HG03575 (cell line): ENCODE results near the gene C22orf23.

Experiments
- ATAC-seq: cut with Tn5 transposase; IDR thresholded peaks from one replicate; pipeline ENCODE4 v1.9.1; 2021; ENCODE audit not compliant: unreplicated experiment, insufficient number of reproducible peaks, low FRiP score; ENCODE audit errors: extremely low read depth

The C22orf23 gene

GRCh38 chr22:37953437-37954179, at the start of gene C22orf23, which contains the start of gene POLR2F:
Gene C22orf23 (minus strand): TSS chr22:37953601. CDS start chr22:37953149, 452 bp downstream.
Gene POLR2F (plus strand): TSS chr22:37953699. CDS start chr22:37953788, 89 bp downstream.
- ATAC-seq = peak; percentile 52

- ATAC-seq = no peak
Measured at GRCh38 chr22:37999640-38000272, 46.4 kb upstream of the C22orf23 start.

- no peak for ATAC-seq
Measured at GRCh38 chr22:37999236-37999635, 45.8 kb upstream of the C22orf23 start.

- no peak for ATAC-seq
Measured at GRCh38 chr22:37998543-37998942, 45.1 kb upstream of the C22orf23 start.

GRCh38 chr22:37996515-37997246, 43.3 kb upstream of the C22orf23 start:
- no peak for ATAC-seq

- ATAC-seq = no peak
Measured at GRCh38 chr22:37996079-37996478, 42.7 kb upstream of the C22orf23 start.

- ATAC-seq = no peak
Measured at GRCh38 chr22:37995460-37995859, 42.1 kb upstream of the C22orf23 start.

- no peak for ATAC-seq
Measured at GRCh38 chr22:37994982-37995381, 41.6 kb upstream of the C22orf23 start.

GRCh38 chr22:37994049-37994448, 40.6 kb upstream of the C22orf23 start:
- ATAC-seq = no peak

GRCh38 chr22:37991731-37992442, 38.5 kb upstream of the C22orf23 start:
- no peak for ATAC-seq

GRCh38 chr22:37990862-37991261, 37.5 kb upstream of the C22orf23 start:
- no peak for ATAC-seq

- no peak for ATAC-seq
Measured at GRCh38 chr22:37990301-37990700, 36.9 kb upstream of the C22orf23 start.

- ATAC-seq = no peak
Measured at GRCh38 chr22:37989146-37990045, 36.0 kb upstream of the C22orf23 start.

GRCh38 chr22:37986371-37986770, 33.0 kb upstream of the C22orf23 start:
- no peak for ATAC-seq

- no peak for ATAC-seq
Measured at GRCh38 chr22:37985751-37986281, 32.4 kb upstream of the C22orf23 start.

- no peak for ATAC-seq
Measured at GRCh38 chr22:37985050-37985585, 31.7 kb upstream of the C22orf23 start.

- no peak for ATAC-seq
Measured at GRCh38 chr22:37983860-37984791, 30.7 kb upstream of the C22orf23 start, which contains the start of gene SOX10. Gene SOX10 (minus strand): TSS chr22:37984555. CDS start chr22:37983784, 771 bp downstream.
